ENCODE data around the gene SMURF2.
"Not testable (repeated sequence)": the region's sequence is repeated elsewhere in the genome, so short reads cannot be mapped to it uniquely, and the experiment has no call there.

The SMURF2 gene

GRCh38 chr17:64628641-64629040 is 33.5 kb downstream of the SMURF2 start:
- no peak for DNase-seq

GRCh38 chr17:64627797-64628196 is 34.3 kb downstream of the SMURF2 start:
- DNase-seq, result no peak

GRCh38 chr17:64626827-64627226 is 35.3 kb downstream of the SMURF2 start:
- DNase-seq, result no peak

GRCh38 chr17:64625541-64625940 is 36.6 kb downstream of the SMURF2 start:
- DNase-seq, result no peak

GRCh38 chr17:64622931-64623654 is 39.0 kb downstream of the SMURF2 start:
- DNase-seq, result no peak

- no peak for DNase-seq
Observed at GRCh38 chr17:64621772-64622171, 40.3 kb downstream of the SMURF2 start.

GRCh38 chr17:64618848-64619247 is 43.3 kb downstream of the SMURF2 start:
- no peak for DNase-seq

GRCh38 chr17:64617125-64617780 is 44.9 kb downstream of the SMURF2 start:
- DNase-seq, result no peak

GRCh38 chr17:64615028-64615677 is 47.0 kb downstream of the SMURF2 start:
- no peak for DNase-seq

GRCh38 chr17:64614266-64615027 is 47.7 kb downstream of the SMURF2 start:
- DNase-seq, result no peak

GRCh38 chr17:64611369-64611768 is 50.7 kb downstream of the SMURF2 start:
- DNase-seq, result no peak

- not testable (repeated sequence) for DNase-seq
Observed at GRCh38 chr17:64610244-64610643, 51.9 kb downstream of the SMURF2 start.

- DNase-seq, result no peak
Observed at GRCh38 chr17:64608571-64608981, 53.5 kb downstream of the SMURF2 start.

- no peak for DNase-seq
Observed at GRCh38 chr17:64607862-64608565, 54.1 kb downstream of the SMURF2 start.

- DNase-seq, result not testable (repeated sequence)
Observed at GRCh38 chr17:64604532-64604931, 57.6 kb downstream of the SMURF2 start.

GRCh38 chr17:64603987-64604386 is 58.1 kb downstream of the SMURF2 start:
- no peak for DNase-seq

GRCh38 chr17:64599827-64600226 is 62.3 kb downstream of the SMURF2 start:
- no peak for DNase-seq

- DNase-seq, result no peak
Observed at GRCh38 chr17:64599187-64599676, 62.9 kb downstream of the SMURF2 start.

GRCh38 chr17:64598672-64599071 is 63.4 kb downstream of the SMURF2 start:
- no peak for DNase-seq

- no peak for DNase-seq
Observed at GRCh38 chr17:64596988-64597387, 65.1 kb downstream of the SMURF2 start.

- no peak for DNase-seq
Observed at GRCh38 chr17:64596439-64596838, 65.7 kb downstream of the SMURF2 start.

- no peak for DNase-seq
Observed at GRCh38 chr17:64591944-64592343, 70.2 kb downstream of the SMURF2 start.

Measured in NCI-H1048 (cell line).